GM19043 (cell line): ENCODE measurements around the gene NT5DC4.

Experiments
- ATAC-seq: cut with Tn5 transposase; IDR thresholded peaks from one replicate; pipeline ENCODE4 v1.9.1; 2021; ENCODE audit warnings: low read depth; ENCODE audit not compliant: unreplicated experiment

The NT5DC4 gene

DNA sequence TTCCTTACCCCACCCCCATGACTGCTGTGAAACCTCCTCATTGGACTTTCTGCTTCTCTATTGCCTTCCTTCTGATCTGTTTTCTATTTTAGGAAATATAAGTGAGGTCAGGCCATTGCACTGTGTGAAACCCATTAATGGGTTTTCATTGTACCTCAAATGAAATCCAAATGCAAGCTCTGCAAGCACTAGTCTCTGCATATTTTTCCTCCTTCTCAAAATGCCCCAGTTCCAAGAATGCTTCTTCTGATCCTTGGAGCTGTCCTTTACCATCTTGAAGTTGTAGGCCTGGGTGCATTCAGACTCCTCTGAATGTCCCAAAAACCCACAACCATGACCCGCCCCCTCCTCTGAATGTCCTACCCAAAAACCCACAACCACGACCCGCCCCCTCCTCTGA is 55.3 kb downstream of the NT5DC4 start:
- no peak for ATAC-seq

DNA sequence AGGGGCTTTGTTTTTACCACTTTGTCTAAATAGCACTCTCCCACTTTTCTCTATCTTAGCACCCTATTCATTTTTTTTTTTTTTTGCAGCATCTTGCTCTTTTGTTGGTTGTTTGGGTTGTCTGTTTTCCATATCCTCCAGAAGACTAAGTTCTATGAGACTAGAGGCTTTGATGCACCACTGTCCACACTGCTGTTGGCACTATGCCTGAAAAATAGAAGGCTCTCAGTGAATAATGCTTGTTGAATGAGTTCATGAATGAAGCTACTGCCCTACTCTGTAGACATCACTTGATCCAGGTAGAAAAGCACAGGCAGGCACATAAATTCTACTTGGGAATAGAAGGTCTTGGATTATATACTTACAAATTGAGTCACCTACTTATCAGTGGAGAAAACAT is 56.2 kb downstream of the NT5DC4 start:
- no peak for ATAC-seq

- ATAC-seq: no peak
Measured at GRCh38 chr2:112779598-112779997, 58.8 kb downstream of the NT5DC4 start.

DNA sequence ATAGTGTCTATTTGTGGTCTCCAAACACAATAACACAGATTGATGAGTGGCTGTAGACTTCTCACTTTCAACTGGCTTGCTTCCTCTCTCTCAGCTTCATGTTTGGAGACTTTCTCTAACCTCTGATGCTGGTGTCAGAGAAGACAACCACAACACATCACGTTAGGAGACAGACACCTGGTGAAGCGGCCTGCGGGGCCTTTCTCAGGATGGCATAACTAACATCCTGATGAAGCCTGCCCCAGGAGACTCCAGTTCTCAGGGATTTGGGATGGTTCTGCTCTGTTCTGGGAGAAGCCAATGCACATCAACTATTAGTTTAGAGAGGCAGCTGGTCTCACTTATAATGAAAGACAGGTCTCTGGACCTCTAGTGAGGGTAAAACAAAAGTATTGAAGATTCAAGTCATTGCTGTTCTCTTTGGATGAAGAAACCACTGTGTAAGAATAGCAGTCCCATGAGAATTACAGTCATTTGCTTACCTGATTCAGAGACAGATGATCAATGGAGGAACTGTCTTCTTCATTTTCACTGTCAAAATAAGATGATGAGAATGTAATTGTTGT is 61.5 kb downstream of the NT5DC4 start:
- peak; percentile 86 for ATAC-seq

- ATAC-seq: no peak
Measured at GRCh38 chr2:112783187-112783714, 62.4 kb downstream of the NT5DC4 start.

- no peak for ATAC-seq
Measured at GRCh38 chr2:112784199-112785189, 63.7 kb downstream of the NT5DC4 start, which contains the start of gene IL1A. Gene IL1A, minus strand, starts transcription at chr2:112784493. Its CDS starts 723 bp downstream, at chr2:112783770.

DNA sequence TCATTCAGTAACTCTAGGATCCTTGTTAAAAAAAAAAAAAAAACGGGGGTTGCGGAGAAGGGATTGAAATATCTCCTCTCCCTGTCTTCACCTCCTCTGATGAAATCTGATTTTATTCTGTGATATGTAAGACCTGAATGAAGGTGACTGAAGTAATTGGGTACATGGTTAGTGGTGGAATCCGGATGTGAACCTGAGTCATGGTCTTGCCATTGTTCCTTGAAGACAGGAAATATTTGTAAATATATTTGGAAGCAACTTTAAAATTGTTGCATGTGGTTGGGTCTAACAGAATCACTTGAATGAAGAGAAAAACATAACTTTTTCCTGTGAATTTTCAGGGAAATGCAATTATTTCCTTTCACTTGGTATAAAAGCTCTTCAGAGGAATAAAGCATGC is 66.5 kb downstream of the NT5DC4 start:
- ATAC-seq: no peak

DNA sequence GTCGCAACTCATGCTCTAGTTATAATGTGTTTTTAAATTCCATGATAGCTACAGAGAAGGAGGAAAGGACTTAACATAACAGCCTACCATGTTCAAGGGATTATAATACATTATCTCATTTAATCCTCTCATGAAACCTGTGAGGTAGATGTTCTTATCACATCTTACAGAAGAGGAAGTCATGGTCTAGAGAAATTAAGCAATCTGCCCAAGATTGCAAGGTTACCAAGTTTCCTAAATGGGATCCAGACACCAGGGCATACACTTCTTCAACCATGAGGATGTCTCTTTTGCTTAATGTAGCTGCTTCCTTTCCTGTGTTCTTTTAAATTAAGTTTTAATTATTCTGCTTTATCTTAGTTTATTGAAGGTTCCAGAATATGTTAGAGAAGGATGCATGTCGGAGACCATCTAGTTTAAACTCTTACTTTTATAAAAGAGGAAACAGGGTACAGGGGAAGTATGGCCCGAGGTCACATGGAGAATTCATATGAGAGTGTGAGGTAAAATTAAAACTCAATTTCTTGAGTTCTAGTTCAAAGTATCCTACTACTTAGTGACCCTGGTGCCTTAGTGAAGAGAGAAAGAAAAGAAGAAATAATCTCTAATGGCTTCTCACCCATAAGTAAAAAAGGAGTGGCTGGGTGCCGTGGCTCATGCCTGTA is 67.0 kb downstream of the NT5DC4 start:
- ATAC-seq: no peak

GRCh38 chr2:112788653-112789052 is 67.8 kb downstream of the NT5DC4 start:
- ATAC-seq: no peak
